DMS153 (cell line): Measurements from ENCODE around the gene MAN1A1.

Experiments
- DNase-seq: peaks from one replicate; lab custom pipeline; 2025; lab: John Stamatoyannopoulos, UW

The MAN1A1 gene

DNA sequence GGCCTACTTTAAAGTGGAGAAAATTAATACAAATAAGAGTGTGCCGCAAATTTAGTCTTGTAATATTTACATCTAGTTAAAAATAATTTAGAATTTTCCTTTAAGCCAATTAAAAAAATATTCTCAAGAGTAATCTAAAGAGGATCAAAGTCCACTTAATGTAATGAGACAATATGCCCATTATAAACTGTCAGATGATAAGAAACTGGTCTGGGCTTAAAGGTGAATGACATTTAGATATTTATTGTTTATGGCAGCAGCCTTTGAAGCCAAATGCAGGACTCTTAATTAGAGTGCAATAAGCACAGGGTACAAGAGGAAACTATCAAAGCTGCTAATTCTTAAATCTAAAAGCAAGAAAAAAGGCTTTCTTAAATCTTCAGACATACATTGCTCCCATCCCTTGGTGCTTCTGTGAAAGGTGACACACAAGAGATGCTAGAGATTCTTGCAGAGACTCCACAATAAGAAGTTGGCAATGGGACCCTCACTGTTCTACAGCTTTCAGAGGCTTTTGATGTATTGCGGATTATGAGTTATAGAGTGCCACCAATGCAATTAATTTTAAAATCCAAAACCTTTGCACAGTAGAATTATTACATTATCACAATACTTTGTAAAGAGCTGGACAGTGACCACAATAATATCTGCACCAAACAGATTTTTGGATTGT is 116.1 kb downstream of the MAN1A1 start:
- DNase-seq: no peak

DNA sequence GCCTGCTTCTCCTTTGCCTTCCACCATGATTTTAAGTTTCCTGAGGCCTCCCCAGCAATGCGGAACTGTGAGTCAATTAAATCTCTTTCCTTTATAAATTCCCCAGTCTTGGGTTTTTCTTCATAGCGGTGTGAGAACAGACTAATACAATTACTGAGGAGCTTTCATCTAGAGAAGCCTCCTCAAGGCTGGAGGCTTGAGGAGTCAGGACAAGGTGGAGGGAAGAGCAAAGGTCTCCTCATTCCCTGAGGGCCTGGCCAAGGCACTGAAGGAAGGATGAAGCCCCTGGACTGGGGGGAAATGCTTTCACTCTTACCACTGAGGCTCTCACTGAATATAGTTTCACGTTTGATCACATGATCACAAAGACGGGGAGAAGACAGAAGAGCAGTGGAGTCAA is 118.2 kb downstream of the MAN1A1 start:
- DNase-seq: no peak

DNA sequence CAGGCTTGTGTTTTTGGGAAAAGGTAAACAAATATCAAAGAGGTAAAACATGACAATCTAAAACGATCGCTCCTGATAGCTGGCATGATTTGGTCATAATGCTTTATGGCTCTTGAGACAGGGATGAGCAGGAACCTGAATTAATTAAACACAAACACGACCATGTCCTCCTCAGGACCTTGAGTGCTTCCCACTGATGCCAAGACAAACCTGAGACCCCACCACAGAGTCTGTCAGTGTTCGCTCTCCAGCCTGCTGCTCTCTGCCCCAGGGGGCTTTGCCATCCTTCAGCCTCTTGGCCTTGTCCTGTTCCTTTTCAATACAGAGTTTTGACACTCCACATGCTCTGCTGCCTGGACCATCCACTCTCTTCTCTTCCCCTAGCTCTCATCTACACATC is 119.4 kb downstream of the MAN1A1 start:
- no peak for DNase-seq

DNA sequence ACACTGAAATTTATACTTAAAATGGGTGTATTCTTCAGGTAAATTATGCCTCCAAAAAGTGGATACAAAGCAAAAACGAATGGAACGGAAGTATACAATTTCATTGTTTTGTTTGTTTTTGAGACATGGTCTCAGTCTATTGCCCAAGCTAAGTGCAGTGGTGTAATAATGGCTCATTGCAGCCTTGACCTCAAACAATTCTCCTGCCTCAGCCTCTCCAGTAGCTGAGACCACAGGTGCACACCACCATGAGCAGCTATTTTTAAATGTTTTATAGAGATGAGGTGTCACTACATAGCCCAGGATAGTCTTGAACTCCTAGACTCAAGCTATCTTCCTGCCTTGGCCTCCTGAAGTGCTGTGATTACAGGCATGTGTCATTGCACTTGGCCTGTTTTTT is 122.2 kb downstream of the MAN1A1 start:
- no peak for DNase-seq

DNA sequence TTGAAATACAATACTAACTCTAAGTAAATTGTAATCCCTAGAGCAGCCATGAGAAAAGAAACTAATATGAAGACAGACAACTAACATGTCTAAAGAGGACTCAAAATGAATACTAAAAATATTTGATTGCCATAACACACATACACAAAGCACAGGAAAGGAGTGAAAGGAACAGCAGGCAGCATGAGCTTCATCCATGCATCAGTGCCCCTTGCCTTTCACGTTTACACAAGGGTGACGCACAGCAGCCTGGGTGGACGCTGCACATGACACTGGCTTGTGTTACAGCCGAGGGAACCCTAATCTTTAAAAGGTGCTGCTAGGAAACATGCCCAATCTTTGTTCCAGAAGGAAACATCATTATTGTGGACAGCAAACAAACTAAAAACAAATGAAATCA is 123.5 kb downstream of the MAN1A1 start:
- DNase-seq: no peak

DNA sequence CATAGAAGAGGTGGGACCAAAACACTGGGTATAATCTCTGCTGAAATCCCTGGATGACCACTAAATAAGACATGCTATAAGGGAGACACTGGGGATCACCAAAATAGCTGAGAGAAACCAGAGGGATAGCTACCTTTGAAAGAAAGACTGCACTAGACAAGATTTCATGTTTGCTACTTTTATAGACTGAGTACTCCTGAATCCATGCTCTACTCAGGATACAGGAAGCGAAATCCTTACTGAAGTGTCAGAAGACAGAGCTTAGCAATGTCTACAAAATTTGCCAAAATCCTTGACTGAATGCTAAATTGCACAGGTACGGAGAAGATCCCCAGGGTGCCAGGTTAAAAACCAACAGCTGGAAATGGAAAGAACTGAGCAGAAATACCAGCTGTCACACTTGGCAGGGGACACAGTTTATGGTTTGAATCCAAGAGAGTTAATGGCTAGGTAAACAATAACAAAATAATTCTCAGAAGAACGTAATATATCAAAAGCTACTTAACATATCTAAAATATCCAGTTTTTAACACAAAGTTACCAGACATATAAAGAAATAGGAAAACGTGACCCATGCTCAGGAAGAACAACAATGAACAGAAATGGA is 125.4 kb downstream of the MAN1A1 start:
- no peak for DNase-seq

DNA sequence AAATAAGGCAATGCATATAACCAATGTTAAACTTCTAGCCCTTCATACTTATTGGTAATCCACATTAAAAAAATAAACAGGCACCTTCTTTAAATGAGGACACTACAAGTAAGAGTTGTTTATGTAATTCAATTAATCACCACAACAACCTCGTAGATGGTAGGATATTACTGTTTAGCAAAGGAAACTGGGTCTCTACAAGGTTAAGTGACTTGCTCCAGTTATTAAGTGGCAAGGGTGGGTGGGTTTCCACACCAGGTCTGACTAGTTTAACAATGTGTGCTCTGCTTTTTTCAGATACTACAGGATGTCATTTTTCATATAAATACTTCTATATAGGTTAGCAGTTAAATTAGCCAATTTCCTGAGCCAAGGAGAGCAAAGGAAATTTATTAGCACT is 129.1 kb downstream of the MAN1A1 start:
- DNase-seq: no peak

DNA sequence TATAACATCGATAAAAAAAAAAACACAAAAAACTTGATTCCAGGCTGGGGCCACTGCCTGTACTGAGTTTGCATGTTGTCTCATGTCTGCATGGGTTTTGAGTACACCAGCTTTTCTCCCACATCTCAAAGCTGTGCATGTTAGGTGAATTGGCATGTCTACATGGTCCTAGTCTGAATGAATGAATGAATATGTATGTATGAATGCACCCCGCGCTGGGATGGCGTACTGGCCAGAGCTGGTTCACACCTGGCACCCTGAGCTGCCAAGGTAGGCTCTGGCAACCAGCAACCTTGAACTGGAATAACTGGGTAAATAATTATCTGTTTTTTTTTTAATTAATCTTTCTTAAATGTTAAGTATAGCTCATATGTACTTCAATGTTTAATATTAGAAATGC is 131.0 kb downstream of the MAN1A1 start:
- no peak for DNase-seq

DNA sequence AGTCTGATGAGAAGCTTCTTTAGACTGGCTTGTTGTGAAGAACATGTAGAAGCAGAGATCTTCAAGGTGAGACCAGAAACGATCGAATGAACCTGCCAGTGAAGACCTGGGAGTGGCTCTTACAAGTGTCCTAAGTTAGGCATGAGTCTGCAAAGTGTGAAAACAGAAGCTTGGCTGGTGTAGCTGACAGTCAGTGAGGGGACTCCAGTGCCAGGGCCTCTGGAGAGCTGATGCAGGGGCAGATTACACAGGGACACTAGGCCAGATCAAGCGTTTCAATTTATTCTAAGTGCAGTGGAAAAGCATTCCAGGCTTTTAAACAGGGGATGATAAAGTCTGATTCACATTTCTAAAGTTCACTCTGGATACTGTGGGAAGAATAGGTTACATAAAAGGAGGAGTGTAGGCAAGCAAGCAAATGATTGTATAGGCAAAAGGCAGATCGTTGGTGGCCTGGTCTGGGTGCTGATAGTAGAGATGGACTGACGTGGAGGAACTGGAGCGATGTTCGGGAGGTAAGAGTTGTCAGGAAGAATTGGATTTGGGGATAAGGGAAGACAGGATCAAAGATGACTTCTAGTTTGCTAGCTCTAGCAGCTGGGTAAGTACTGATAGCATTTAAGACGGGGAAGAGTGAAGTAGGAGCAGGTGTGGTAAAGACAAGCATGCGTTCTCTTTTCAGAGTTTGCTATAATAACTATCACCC is 133.5 kb downstream of the MAN1A1 start:
- DNase-seq: no peak

DNA sequence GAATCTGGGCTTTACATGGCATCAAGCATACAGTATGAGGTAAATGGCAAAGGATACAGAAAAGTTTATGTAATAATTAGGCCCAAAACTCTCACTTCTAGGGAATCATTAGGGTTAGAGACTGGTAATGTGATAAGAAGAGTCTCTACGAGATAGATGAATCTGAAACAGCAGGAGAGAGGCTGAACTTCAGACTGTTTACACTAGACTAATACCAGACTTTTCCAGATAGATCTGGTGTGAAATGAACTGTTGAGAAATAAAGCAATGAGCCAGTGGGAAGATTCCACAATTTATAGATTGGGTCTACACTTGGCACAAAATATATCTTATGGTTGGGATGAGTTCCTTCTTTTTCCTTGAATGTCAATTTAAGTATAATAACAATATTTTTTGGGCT is 134.3 kb downstream of the MAN1A1 start:
- no peak for DNase-seq

DNA sequence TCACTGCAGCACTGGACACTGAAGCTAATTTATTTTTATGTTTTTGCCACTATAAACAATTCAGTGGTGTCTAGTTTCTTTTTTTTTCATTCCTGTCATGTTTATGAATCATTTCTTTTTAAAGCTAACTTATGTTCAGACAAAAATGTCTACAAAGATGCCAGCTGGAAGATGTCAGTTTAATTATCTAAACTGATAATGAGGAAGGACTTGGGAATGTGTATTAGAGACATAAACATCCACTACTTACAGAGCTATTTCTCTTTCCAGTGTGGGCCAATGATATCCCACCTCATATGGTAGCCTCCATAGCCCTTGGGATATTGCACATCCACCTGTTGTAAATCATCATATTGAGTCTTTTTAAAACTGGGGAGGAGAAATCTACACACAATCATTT is 139.0 kb downstream of the MAN1A1 start:
- no peak for DNase-seq

DNA sequence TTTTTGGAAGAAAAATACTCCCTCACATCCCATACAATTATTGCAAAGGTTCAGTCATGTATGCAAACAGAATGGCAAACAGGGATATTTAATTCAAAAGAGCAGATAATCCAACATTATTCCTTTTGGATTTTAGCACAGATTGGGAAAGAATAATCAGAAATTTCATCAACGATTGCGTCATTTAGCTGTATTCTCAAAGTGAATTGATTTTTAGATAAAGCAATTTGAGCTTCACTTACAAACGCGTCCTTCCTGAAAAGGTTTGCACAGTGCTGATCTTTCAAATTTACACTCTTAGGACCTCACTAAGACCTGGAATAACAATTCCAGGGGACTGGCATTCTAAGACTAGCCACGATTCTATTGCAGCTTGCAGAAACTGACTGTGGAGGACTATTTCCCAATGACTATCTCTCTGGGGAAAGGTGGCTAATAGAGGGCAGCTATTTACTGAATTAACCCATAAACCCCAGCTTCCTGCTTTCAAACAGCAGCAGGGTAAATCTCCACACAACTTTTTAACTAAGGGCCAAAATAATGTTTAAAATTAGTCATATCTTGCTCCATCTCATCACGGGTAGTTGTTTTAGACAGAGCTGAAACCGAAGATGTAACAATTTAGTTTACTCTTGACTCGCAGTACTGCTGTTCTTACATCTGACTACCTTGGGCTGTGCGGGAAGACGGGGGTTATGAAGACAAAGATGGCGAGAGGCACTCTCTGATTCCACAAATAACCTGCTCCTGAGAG is 139.9 kb downstream of the MAN1A1 start:
- DNase-seq: no peak

DNA sequence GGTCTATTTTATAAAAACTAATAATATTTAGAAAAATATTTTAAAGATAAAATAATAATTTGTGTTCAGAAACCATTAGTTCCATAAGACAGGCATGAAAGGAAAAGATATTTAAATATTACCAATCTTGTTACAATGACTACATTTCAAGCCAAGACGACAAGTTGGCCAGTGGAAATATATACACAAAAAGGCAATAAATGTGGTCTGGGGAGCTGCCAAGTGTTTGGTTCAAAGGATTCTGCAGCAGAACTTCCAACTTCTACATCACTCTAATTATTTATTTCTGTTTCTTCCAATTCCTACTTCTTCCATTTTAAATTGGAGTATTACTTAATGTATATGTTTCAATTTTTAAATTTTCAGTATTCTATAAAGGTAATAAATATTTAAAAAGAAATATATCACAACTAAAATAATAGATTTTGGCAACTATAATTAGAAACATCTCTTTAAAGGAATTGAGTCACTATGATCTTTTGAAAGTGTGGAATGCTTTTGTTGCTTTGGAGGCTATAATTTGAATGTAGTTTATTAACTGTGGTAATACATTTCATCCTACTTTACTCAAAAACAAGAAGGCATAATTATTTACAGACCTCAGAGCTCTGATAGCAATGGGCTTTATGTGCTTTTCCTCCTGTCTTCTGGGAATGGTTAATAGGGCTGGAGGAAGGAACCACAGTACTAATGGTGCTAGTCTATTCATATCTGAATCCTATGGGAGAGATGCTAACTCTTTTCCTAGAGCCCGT is 141.4 kb downstream of the MAN1A1 start:
- DNase-seq: no peak

DNA sequence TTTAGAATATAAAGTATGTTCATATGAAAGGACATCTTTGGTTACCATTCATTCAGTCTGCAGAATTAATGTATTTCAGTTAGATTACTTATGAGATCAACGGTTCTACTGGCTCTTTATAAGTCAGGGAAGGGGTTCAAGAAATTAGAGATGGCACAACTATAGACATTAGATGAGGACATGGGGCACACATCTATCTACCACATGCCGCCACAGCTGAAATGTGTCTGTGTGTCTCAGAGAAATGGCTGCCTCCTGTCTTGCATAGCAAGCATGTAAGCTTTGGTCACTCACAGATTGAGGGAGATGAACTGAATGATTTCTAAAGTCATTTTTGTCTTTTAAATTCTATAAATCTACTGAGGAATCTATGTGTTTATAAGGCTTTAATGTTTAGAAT is 142.2 kb downstream of the MAN1A1 start:
- DNase-seq: no peak

DNA sequence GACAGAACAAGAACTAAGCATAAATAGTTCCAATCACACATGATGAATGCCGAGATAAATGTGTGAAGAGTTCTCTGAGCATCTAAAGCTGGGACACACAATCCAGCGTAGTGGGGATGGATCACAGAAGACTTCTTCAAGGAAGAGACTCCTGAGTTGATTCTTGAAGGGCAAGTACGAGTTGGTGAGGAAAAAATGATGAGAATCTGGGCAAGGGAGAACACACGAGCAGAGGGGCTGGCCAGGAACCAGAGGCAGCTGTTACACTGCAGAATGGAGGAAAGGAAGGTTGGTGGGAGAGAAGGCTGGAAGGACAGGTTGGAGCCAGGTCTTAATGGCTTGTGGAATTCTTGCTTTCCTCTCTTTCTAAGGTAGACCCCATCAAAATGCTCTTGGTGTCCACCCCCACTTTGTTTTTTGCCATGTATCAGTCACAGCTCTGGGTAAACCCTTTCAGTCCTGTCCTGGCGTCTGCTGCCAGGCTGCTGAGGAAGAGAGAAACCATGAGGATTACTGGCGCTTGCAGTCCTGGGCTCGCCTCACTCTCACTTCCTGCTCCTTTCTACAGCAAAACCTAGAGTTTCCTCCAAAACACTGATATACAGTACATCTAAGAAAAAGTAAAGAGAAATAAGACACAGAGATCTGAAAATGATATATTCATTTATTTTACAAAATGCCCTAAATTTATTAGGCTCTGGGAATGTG is 143.5 kb downstream of the MAN1A1 start:
- DNase-seq: no peak

DNA sequence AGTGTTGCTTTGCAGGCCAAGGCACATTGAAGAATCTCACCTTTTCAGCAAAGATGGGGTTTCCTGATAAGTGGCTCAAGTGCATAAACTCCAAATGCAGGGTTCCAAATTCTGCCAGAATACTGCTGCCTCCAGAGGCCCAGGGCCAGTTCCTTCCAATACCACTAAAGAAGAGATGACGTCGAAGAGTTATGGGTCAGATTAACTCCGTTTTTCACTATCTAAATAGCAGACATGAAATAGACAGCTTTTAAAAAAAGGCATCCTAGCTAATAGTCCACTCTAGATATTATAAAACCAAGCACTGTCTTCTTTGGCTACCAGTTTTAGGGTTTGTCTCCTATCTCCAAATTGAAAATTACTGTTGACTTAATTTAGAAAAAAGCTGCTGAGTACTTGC is 144.8 kb downstream of the MAN1A1 start:
- no peak for DNase-seq

DNA sequence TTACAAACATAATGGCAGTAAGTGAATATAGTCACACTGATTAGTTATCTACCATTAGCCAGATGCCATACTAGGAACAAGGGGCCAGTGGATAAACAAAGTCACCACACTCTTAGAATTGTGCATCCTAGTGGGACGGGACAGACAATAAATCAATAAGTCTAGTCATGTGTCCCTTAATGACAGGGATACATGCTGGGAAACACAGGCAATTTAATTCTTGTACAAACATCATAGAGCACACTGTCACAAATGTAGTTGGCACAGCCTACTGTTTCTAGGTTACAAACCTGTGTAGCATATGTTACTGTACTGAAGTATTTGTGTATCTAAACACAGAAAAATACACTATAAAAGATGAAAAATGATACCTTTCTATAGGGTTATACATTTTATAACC is 148.1 kb downstream of the MAN1A1 start:
- DNase-seq: peak; percentile 79

DNA sequence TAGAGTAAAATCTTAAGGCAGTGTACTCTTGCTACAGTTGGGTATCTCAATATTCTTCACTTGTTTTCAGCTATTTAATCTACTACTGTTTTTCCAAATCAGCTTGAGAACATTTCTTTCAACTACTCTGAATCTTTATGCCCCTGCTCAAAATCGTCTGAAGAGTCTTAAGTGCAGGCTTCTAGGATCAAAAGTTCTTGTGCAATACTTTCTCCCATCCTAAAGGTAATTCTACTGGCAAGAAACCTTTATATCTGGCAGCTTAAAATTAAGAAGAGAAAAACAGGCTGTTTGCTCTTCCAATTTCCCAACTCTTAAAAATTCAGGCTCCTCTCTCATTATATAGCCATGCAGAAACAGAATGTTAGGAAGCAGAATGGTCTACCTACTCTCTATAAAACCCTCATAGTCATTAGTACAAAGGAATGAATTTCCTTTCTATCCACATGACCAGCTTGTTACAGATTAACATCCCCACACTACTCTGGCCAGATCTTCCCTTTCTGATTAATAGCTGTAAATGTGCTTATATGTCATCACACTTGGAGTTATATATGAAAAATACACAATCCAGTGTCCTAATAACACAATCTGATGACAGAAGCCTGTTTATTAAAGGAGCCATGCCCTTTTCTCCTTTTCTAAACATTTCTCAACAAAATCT is 148.9 kb downstream of the MAN1A1 start:
- DNase-seq: no peak

DNA sequence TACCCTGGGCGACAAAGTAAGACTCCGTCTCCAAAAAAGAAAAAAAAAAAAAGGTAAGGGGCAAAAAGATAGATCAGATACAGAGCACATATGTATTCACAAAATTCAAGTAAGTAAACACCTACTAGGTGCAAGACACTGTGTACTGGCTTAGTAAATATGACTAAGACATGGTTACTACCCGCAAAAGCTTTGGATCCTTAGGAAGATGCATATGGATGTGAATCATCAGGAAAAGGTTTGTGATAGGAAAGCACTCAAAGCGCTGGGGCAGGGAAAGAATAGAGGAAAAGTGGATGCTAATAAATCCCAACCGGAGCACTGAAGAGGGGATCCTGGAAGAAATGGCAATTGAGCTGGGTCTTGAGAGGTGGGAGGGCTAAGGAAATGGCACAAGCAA is 152.3 kb downstream of the MAN1A1 start:
- DNase-seq: no peak

DNA sequence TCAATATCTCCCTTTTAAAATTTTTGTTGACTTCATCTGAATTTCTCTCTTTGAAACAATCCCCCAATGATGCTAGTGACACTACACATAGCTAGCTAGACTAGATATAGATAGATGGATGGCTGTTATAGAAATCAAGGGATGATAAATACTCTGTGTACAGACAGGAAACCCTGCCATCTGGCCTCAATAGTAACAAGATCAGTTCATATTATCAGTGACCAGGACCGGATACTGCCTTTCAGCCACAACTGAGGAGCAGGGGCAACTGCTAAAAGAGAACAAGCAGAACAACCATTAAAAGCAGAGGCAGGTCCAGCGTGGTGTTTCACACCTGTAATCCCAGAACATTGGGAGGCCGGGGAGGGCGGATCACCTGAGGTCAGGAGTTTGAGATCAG is 152.8 kb downstream of the MAN1A1 start:
- no peak for DNase-seq

DNA sequence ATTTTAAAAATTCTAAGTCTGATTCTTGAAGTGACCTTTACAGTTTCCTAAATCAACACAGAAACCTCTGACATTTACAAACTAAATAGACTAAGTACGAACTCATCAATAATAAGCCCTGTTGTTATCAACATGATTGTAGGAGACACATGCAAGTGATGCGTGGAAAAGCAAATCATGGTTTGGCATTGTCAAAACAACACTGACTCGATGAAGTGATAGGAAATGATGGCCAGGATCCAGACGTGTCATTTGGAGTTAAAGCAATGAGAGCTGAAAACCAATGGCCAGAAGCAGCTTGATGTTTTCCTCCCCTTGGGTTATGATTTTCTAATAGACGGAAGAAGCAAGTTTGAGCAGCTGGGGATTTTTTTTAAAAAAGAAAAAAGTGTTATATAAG is 153.7 kb downstream of the MAN1A1 start:
- no peak for DNase-seq
